Cortex of kidney (tissue), 1 donor: ENCODE data around the gene PNRC2.
A peak's percentile ranks its signal among the peaks of the same experiment; 100 is the strongest.

ENCODE experiments used
- DNase-seq: peaks from one replicate; lab custom pipeline; 2025; lab: John Stamatoyannopoulos, UW

Gene PNRC2, protein sequence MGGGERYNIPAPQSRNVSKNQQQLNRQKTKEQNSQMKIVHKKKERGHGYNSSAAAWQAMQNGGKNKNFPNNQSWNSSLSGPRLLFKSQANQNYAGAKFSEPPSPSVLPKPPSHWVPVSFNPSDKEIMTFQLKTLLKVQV

DNA sequence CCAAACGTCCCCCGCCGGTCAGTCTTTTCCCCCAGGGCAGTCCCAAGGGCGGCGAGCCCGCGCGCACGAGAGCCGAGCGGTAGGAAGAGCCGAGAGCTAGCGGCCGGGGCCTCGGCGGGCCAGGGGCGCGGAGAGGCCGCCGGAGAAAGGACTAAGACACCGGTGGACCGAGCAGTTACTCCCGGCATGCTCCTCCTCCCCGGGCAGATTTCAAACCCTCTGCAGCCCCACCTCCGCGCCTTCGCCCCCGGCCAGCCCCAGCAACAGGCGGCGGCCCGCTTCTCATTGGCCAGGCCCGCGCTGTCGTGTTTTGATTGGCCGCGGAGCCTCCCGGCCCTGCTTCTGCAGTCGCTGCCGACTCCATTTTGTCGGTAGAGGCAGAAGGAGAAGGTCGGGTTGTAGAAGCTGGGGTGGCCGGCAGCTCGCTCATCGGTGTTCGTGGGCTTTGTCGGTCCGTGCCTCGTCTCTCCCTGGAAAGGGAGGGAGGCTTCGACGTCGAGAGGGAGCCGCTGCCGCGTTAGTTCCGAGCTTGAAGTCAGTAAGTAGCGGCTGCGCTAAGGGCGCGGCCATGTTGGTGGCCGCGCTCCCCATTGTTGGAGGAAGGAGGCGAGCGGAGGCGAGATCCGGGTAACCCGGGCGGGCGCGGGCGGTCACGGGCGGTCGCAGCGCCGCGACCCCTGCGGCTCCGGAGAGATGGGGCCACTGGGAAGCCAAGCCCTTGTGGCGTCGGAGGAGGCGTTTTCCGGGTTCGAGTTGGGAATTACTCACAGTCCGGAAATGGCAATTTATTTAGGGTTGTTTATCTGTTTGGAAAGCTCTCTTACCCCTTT is at the start of gene PNRC2:
Gene PNRC2, plus strand, starts transcription at position 368 of the 830 bp plus-strand sequence. CDS start 1,630 bp downstream, outside the sequence.
- DNase-seq = peak; percentile 42

DNA sequence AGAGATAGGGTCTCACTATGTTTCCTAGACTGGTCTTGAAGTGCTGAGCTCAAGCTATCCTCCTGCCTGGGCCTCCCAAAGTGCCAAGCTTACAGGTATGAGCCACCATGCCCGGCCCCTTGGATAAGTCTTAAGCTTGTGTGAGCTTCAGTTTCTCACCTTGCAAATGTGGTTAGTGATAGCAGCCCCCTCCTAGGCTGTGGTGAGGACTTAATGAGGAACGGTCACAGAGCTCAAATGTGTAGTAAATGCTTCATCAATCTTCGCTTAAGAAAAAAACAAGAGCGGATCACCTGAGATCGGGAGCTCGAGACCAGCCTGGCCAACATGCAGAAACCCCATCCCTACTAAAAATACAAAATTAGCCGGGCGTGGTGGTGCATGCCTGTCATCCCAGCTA is 49.5 kb upstream of the PNRC2 start:
- DNase-seq = no peak

- no peak for DNase-seq
Measured at GRCh38 chr1:23910553-23911246, 48.9 kb upstream of the PNRC2 start.

DNA sequence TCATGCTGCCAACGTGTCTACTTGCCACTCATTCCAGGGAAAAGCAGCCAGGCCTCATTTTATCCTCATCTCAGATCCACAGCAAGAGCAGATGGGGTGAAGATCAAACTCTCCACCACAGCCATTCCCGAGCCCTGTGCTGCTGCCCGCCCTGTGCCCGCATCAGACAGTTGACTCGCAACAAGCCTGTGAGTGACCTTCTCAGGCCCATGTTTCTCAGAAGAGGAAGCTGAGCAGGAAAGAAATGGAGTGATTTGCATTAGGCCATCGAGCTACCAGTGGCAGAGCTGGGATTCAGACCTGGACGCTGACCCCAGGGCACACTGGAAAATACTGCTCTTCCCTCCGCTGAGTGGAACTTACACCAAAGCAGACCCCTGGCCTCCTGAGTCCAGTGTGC is 47.7 kb upstream of the PNRC2 start:
- no peak for DNase-seq

- DNase-seq = no peak
Measured at GRCh38 chr1:23913212-23913880, 46.3 kb upstream of the PNRC2 start, which contains the start of gene CNR2. Gene CNR2 (minus strand): TSS chr1:23913362. CDS start chr1:23875617, 37,745 bp downstream.

- DNase-seq = no peak
Measured at GRCh38 chr1:23914921-23915320, 44.7 kb upstream of the PNRC2 start.

DNA sequence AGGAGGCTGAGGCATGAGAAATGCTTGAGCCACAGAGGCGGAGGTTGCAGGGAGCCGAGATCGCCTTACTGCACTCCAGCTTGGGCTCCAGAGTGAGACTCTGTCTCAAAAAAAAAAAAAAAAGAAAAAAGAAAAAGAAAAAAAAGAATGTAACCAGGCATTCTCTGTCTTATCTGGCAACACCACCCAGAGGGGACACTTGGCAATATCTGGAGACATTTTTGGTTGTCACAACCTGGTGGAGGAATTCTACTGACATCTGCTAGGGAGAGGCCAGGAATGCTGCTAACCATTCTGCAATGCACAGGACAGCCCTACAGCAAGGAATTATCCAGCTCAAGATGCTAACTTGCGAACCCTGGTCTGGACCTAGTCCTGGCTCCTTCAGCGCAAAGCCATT is 44.2 kb upstream of the PNRC2 start:
- DNase-seq = no peak

GRCh38 chr1:23916209-23917131 is 43.2 kb upstream of the PNRC2 start:
- DNase-seq = no peak

- DNase-seq = no peak
Measured at GRCh38 chr1:23922321-23922943, 37.2 kb upstream of the PNRC2 start.

DNA sequence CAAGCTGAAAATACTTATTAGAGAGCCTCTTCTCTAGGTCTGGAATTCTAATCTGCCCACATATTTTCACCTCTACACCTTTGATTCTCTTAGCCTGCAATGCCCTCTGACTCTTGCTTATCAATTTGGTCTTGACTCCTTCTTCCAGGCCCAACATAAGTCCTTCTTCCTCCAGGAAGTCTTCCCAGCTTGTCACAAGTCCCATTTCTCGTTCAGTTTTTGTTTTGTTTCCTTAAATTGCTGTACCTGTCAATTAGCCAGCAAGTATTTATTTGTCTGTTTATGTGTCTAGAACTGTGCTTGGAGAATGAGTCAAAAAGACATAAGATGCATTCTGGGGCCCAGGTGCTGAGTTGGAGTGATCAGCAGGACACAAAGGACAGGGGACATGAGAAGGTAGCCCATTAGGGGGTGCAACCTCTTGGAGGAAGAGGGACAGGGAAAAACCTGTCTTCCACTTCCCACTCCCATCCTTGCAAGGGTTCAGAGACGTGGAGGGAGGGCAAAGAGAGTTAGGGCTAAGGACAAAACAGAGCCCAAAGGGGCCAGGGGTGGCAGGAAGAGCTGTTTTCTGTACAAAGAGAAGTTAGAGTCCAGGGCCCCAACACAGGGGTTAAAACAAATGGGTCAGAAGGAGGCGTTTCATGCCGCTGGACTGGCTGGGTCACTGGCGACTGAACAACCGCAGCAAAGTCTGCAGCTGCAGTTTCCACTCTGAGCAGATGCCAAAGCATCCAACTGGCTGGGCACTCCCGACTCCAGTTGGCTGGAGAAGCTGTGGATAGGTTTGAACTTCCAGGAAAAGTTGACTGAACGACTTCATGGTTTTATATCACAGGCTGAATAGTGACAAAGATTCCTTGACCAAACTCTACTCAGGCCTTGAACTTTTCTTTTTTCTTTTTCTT is 35.8 kb upstream of the PNRC2 start:
- no peak for DNase-seq

DNA sequence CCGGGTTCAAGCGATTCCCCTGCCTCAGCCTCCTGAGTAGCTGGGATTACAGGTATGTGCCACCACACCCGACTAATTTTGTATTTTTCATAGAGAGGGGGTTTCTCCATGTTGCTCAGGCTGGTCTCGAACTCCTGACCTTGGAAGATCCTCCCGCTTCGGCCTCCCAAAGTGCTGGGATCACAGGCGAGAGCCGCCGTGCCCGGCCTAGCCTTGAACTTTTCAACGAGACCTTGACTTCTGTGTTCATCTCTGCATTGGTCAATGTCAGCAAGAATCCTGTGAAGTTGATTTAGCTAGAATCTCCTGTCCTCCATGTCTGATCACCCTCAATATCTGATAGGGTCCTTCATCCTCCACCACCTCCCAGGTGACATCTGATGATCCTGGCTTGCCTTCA is 35.0 kb upstream of the PNRC2 start:
- DNase-seq = no peak

- no peak for DNase-seq
Measured at GRCh38 chr1:23925279-23925678, 34.3 kb upstream of the PNRC2 start.

GRCh38 chr1:23927097-23927496 is 32.5 kb upstream of the PNRC2 start:
- DNase-seq = no peak

- DNase-seq = no peak
Measured at GRCh38 chr1:23928789-23929188, 30.8 kb upstream of the PNRC2 start.

DNA sequence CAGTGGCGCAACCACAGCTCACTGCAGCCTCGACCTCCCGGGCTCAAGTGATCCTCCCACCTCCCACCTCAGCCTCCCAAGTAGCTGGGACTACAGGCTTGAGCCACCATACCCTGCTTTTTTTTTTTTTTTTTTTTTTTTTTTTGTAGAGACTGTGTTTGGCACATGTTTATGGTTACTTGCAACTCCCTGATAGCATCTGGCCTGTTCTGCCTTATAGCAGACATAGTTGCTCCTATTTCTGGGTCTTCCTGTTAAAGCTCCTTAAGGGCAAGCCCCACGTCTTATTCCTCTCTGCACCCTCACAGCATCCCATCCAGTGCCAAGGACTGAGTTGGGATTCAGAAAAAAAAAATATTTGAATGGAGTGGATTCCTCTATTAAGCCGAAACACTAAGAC is 29.4 kb upstream of the PNRC2 start:
- DNase-seq = no peak

DNA sequence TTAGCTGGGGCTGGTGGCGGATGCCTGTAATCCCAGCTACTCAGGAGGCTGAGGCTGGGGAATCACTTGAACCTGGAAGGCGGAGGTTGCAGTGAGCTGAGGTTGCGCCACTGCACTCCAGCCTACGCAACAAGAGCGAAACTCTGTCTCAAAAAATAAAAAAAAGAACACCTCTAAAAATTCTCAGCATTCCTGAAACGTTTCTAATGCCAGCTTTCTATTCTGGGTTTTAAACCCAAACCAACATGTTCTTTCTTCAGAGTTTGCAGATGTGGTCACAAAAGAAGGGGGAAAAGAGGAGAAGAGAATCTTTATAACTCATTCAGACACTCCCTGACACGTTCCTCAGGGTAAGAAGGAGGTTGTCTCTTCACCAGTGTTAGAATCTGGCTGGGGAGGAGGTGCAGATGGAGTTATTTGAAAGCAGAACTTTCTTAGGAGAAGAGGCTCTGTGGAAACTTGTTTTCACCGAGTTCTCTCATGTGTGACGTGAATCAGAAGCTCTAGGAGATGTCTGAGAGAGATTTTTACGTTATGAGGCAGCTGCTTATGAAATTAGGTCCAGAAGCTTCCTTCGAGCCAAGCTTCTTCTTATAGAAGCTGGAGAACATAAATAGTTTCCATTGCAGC is 28.7 kb upstream of the PNRC2 start:
- DNase-seq = no peak

- no peak for DNase-seq
Measured at GRCh38 chr1:23931491-23931880, 28.1 kb upstream of the PNRC2 start.

- DNase-seq = no peak
Measured at GRCh38 chr1:23936481-23937176, 23.0 kb upstream of the PNRC2 start.

DNA sequence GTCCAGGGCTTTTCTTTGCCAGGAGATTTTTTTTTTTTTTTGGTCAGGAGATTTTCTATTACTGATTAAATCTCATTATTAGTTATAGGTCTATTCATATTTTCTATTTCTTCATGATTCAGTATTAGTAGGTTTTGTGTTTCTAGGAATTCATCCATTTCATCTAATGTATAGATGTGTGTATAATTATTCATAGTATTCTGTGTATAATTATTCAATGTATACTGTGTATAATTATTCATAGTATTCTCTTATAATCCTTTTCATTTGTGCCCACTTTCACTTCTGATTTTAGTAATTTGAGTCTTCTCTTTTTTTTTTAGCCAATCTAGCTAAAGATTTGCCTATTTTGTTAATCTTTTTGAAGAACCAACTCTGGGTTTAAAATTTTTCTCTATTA is 12.3 kb upstream of the PNRC2 start:
- DNase-seq = no peak
